GM20000 (cell line): ENCODE measurements around the gene DSCAM.

ENCODE experiments used
- DNase-seq: peaks from one replicate; pipeline ENCODE4 v3.0.0; 2012; ENCODE audit warnings: low spot score
- TF ChIP-seq, protein P1 (sequence below): IDR thresholded peaks from 2 replicates; pipeline ENCODE4 v1.5.1; 2012; ENCODE audit warnings: mild to moderate bottlenecking, control low read depth; ENCODE audit errors: extremely low read depth, missing control alignments

Gene DSCAM

DNA sequence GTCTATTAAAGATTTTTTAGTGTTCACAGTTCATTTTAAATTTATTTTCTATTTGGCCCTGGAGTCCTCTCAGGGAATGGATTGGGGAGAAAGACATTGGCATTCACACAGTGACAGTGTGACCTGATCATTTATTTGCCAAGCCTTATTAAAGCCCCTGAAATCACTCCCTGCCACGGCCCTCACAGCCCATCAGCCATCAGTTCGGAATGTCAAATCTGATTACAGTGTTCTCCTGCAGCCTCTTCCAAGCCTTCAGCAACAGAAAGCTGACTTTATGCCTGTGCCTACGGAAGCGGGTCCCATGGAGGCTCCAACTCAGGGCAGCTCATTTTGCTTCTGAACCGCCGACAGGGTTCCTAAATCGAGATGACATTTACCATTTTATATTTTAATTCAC, 451.2 kb downstream of the DSCAM start:
- DNase-seq = no peak
- TF ChIP-seq, protein P1, sequence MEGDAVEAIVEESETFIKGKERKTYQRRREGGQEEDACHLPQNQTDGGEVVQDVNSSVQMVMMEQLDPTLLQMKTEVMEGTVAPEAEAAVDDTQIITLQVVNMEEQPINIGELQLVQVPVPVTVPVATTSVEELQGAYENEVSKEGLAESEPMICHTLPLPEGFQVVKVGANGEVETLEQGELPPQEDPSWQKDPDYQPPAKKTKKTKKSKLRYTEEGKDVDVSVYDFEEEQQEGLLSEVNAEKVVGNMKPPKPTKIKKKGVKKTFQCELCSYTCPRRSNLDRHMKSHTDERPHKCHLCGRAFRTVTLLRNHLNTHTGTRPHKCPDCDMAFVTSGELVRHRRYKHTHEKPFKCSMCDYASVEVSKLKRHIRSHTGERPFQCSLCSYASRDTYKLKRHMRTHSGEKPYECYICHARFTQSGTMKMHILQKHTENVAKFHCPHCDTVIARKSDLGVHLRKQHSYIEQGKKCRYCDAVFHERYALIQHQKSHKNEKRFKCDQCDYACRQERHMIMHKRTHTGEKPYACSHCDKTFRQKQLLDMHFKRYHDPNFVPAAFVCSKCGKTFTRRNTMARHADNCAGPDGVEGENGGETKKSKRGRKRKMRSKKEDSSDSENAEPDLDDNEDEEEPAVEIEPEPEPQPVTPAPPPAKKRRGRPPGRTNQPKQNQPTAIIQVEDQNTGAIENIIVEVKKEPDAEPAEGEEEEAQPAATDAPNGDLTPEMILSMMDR = no peak

DNA sequence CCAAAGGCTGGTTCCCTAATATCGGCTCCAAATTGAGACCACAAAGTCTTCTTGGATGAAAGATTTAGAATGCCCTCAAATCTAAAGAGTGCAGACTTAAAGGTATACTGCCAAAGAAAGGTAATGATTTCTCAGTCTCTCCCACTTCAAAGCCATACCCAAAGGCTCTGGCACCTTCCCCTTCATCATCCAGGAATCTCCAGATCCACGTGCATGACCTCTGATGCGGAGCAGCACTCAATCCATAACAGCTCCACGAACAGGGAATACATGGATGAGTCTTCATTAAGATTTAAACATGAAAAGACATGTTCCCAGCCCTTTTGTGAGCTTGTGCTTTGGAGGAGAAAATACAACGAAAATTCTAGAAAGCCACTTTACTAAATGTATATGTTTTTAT, 453.9 kb downstream of the DSCAM start:
- no peak for DNase-seq
- TF ChIP-seq, protein P1 = no peak

DNA sequence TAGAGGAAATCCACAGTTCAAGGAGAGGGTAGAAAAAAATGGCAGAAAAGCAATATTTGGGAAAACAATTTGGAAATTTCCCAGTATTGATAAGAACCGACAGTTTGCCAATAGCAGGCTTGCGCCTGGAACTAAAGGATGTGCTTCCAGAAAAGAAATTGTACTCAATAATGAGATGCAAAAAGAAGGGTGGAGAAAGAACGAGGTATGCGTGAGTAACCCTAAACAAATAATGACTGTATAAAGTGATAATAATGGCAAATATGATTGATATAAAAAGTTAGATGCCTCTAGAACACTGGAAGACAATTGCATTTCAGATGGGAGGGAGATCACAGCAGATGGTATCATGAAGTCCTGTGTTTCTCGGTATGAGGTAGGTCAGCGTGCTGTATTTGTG, 458.9 kb downstream of the DSCAM start:
- TF ChIP-seq, protein P1 = no peak
- DNase-seq = no peak

DNA sequence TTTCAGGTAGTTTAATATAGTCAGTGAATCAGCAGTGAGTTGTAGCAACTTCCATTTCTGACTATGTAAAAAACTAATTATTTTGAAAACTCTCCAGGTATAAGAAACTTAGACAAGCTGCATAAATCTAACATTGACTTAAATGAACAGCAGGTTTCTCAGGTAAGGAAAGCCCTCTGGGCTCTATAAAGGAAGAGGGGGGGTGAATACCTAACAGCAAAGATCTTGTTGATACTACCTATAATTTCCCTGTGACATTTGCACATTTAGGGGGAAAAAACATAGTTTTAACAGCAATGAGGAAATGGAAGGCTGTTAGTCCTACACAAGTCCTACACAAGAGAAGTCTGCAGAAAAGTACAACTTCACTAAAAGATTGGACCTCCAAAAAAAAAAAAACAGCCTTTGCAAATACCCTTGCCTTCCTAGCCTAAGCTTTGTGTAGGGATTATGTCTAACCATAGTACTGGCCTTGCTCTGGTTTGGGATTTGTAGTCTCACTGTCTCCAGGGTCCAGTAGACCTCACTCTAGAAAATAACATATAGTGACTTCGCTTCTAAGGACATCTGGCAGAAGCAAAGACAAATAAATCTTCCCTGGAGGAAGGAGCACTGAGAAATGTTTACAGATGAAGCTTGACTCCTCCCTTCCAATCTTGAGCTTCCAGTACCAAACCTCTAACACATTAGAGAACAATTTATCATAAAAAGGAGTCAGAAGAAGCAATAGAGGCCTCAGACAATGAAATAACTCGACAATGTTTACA, 459.8 kb downstream of the DSCAM start:
- TF ChIP-seq, protein P1 = no peak
- no peak for DNase-seq

DNA sequence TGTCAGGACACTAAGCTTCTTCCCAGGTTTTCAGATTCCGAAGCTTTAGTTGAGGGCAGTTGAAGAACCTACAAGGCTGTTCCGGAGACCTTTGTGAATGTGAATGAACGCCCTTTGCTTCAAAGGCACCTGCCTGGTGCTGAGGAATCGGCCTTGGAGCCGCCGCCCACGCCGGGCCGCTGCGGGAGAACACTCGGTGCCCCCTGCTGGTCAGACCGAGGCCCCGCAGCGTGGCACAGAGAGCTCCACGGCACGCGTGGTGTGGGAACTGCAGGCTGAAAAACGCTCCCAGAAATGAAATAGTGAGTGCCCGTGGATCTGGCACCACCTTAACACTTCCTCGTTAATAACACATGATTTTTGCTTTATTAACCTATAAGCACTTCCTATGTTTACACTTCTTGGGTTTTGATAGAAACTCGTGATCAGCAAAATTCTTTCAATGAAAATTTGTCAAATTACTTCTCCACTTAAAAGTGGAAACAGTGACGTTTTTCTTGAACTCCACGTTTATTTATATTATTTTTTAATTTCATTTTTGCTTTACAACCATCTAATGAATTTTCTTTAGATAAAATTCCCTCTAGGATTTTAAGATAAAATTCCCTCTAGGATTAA, 460.6 kb downstream of the DSCAM start:
- TF ChIP-seq, protein P1 = peak; percentile 17

DNA sequence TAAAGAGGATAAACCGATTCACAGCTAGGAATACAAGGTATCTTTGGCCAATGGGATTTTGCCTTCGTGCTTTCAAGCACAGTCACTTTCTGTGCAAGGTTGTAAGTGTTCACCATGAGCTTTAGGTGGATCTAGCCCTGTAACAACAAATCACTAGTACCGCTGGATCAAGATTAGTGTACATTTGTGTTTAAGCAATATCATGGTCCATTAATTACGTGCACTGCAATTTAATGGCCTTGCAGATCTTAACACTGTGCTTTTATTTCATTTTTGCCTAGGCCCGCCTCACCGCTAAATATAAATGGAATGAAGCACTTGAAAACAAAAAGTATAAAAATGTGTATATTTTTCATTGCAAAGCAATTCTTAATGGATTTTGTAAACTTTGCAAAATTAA, 461.1 kb downstream of the DSCAM start:
- TF ChIP-seq, protein P1 = no peak
- DNase-seq = no peak

More for the DNA sequence above, 460.6 kb downstream of the DSCAM start:
- no peak for DNase-seq

DNA sequence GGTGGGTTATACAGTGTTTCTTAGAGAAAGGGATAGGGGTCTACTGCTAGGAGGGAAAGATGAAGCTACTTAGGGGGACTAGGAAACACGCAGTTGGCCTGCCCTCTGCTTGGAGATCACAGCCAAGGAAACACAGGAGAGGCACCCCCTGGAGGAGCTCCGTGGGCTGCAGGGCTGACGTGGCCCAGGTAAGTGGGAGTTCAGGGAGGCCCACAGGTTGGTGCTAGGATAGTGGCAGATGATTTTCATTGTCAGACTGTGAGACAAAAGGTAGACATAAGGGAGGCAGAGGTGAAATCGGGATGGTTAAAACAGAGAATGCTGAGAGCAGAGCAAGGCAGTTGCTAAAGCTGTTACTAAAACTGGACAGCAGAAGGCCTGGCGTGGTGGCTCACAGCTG, 463.0 kb downstream of the DSCAM start:
- TF ChIP-seq, protein P1 = no peak
- DNase-seq = no peak
